H1 (cell line): Measurements from ENCODE around the gene CUTC. TPM values are rescaled to one million over a fixed set of nuclear protein-coding genes. Genes with fewer than 3 reads are reported as not detected.

ENCODE experiments used
- CTCF ChIA-PET: fragments of 300-600 bp; sonication (Branson Sonifier 250); formaldehyde crosslinking; loops from one replicate; lab custom pipeline; 2021; ENCODE audit not compliant: partially characterized antibody; lab: Charles Lee
- POLR2A ChIA-PET: fragments of 300-600 bp; sonication (Branson Sonifier 250); formaldehyde crosslinking; loops from one replicate; lab custom pipeline; 2021; ENCODE audit warnings: inconsistent platforms; ENCODE audit not compliant: partially characterized antibody; lab: Charles Lee
- DNase-seq, 2 experiments: peaks; one replicate each; pipeline versions ENCODE4 v3.0.0 to v3.0.0-alpha.2; 2010 to 2022; ENCODE audit warnings: low spot score in 2 of 2, low read depth in 1 of 2, mixed read lengths in 1 of 2
- FAIRE-seq: peaks from 2 replicates; lab custom pipeline; 2011; peaks lifted over from hg19 to GRCh38; lab: Jason Lieb, UNC
- H2AFZ ChIP-seq: 2 replicates; pipeline ENCODE4 v1.8.1; 2012; ENCODE audit warnings: low read length, inconsistent platforms
- H2AK5ac ChIP-seq: 2 replicates; pipeline ENCODE4 v1.6.1; 2013; ENCODE audit warnings: low read depth, low read length
- H2BK120ac ChIP-seq: replicated peaks from 2 replicates; pipeline ENCODE3; 2013; ENCODE audit warnings: low read depth, low read length, inconsistent platforms
- H2BK12ac ChIP-seq: 2 replicates; pipeline ENCODE4 v1.6.1; 2013; ENCODE audit warnings: low read depth, low read length
- H2BK15ac ChIP-seq: 2 replicates; pipeline ENCODE4 v1.6.1; 2013; ENCODE audit warnings: low read length
- H2BK20ac ChIP-seq: 2 replicates; pipeline ENCODE4 v1.6.1; 2013; ENCODE audit warnings: low read length
- H2BK5ac ChIP-seq: 2 replicates; pipeline ENCODE4 v1.6.1; 2013; ENCODE audit warnings: low read depth, low read length
- H3K14ac ChIP-seq: 2 replicates; pipeline ENCODE4 v1.6.1; 2013; ENCODE audit warnings: inconsistent platforms; ENCODE audit not compliant: insufficient read length
- H3K18ac ChIP-seq: 2 replicates; pipeline ENCODE4 v1.6.1; 2013; ENCODE audit warnings: low read length; ENCODE audit errors: extremely low read depth
- H3K23ac ChIP-seq: 2 replicates; pipeline ENCODE4 v1.6.1; 2013; ENCODE audit warnings: inconsistent platforms; ENCODE audit not compliant: insufficient read length
- H3K23me2 ChIP-seq: 2 replicates; pipeline ENCODE4 v1.6.1; 2013; ENCODE audit warnings: low read depth, low read length
- H3K27ac ChIP-seq: 2 replicates; pipeline ENCODE4 v1.6.1; 2011; ENCODE audit warnings: low read depth, low read length, inconsistent platforms
- H3K27me3 ChIP-seq, 4 experiments: replicated peaks in 1 of 4; 1 replicate in 1 of 4; 2 replicates in 3 of 4; pipeline versions ENCODE4 v1.6.1 to v1.8.1; 2011 to 2013; ENCODE audit warnings: low read length in 3 of 4, mild to moderate bottlenecking in 3 of 4, inconsistent platforms in 2 of 4, mixed read lengths in 2 of 4, moderate library complexity in 1 of 4; ENCODE audit not compliant: control insufficient read depth in 3 of 4, insufficient read depth in 3 of 4; ENCODE audit errors: extremely low read depth in 1 of 4
- H3K36me3 ChIP-seq, 4 experiments: 2 replicates each; pipeline versions ENCODE4 v1.6.1 to v1.8.1; 2011 to 2013; ENCODE audit warnings: mild to moderate bottlenecking in 4 of 4, low read length in 3 of 4, moderate library complexity in 2 of 4, control low read depth in 1 of 4, inconsistent platforms in 1 of 4; ENCODE audit not compliant: insufficient read depth in 4 of 4, control insufficient read depth in 2 of 4
- H3K4ac ChIP-seq: replicated peaks from 2 replicates; pipeline ENCODE3; 2013; ENCODE audit warnings: low read length, low read depth, mixed read lengths, inconsistent platforms; ENCODE audit not compliant: insufficient read length
- H3K4me1 ChIP-seq, 4 experiments: replicated peaks in 1 of 4; 1 replicate in 1 of 4; 2 replicates in 3 of 4; pipeline versions ENCODE4 v1.6.1 to v1.8.1; 2011 to 2013; ENCODE audit warnings: low read length in 3 of 4, inconsistent platforms in 2 of 4, mixed read lengths in 1 of 4; ENCODE audit not compliant: insufficient read depth in 4 of 4, control insufficient read depth in 3 of 4
- H3K4me2 ChIP-seq, 2 experiments: 2 replicates each; pipeline versions ENCODE4 v1.6.1 to v1.8.1; 2011 to 2013; ENCODE audit warnings: low read depth in 2 of 2, low read length in 2 of 2, control low read depth in 1 of 2, inconsistent platforms in 1 of 2, mild to moderate bottlenecking in 1 of 2; ENCODE audit not compliant: insufficient read depth in 1 of 2
- H3K4me3 ChIP-seq, 4 experiments: fragments of 200-600, 300-600 bp in 1 of 4; sonication (generic), shearing (Covaris generic), sonication (Bioruptor Twin) in 1 of 4; 2 replicates each; pipeline versions ENCODE4 v1.5.1 to v1.8.1; 2011 to 2016; ENCODE audit warnings: low read length in 4 of 4, low read depth in 3 of 4, control low read depth in 2 of 4, inconsistent platforms in 2 of 4, mild to moderate bottlenecking in 2 of 4, mixed read lengths in 1 of 4, moderate library complexity in 1 of 4; ENCODE audit not compliant: insufficient read depth in 2 of 4; ENCODE audit errors: extremely low read depth in 1 of 4
- H3K56ac ChIP-seq: replicated peaks from 2 replicates; pipeline ENCODE3; 2013; ENCODE audit warnings: low read depth, mild to moderate bottlenecking, mixed read lengths, low read length, inconsistent platforms; ENCODE audit not compliant: insufficient read length
- H3K79me1 ChIP-seq: 2 replicates; pipeline ENCODE4 v1.6.1; 2013; ENCODE audit warnings: low read depth, low read length, control low read depth
- H3K79me2 ChIP-seq, 2 experiments: 2 replicates each; pipeline versions ENCODE4 v1.6.1 to v1.8.1; 2012 to 2013; ENCODE audit warnings: low read length in 2 of 2, mild to moderate bottlenecking in 2 of 2, inconsistent platforms in 1 of 2; ENCODE audit not compliant: insufficient read depth in 2 of 2, control insufficient read depth in 1 of 2
- H3K9ac ChIP-seq, 4 experiments: replicated peaks in 1 of 4; 1 replicate in 1 of 4; 2 replicates in 3 of 4; pipeline versions ENCODE4 v1.6.1 to v1.8.1; 2011 to 2013; ENCODE audit warnings: low read depth in 3 of 4, low read length in 3 of 4, control low read depth in 2 of 4, mild to moderate bottlenecking in 2 of 4, moderate library complexity in 2 of 4, inconsistent platforms in 1 of 4; ENCODE audit errors: extremely low read depth in 1 of 4
- H3K9me3 ChIP-seq, 2 experiments: 2 replicates each; pipeline versions ENCODE4 v1.6.1 to v1.8.1; 2012 to 2013; ENCODE audit warnings: mild to moderate bottlenecking in 2 of 2, moderate library complexity in 2 of 2, control low read depth in 1 of 2, inconsistent platforms in 1 of 2, low read depth in 1 of 2, low read length in 1 of 2, mixed read lengths in 1 of 2; ENCODE audit not compliant: insufficient read depth in 2 of 2
- H4K20me1 ChIP-seq, 2 experiments: replicated peaks in 1 of 2; 2 replicates each; pipeline versions ENCODE3 to v1.8.1; 2011 to 2013; ENCODE audit warnings: inconsistent platforms in 2 of 2, low read length in 2 of 2, mild to moderate bottlenecking in 1 of 2; ENCODE audit not compliant: insufficient read depth in 2 of 2, control insufficient read depth in 1 of 2
- H4K5ac ChIP-seq: 2 replicates; pipeline ENCODE4 v1.6.1; 2013; ENCODE audit warnings: low read length, low read depth, mixed read lengths, inconsistent platforms; ENCODE audit not compliant: insufficient read length
- H4K8ac ChIP-seq: 2 replicates; pipeline ENCODE4 v1.8.0; 2013; ENCODE audit warnings: mild to moderate bottlenecking, moderate library complexity, low read length, inconsistent platforms; ENCODE audit not compliant: insufficient read depth; ENCODE audit errors: extremely low read depth
- H4K91ac ChIP-seq: replicated peaks from 2 replicates; pipeline ENCODE3; 2013; ENCODE audit warnings: low read length, mixed read lengths, inconsistent platforms; ENCODE audit not compliant: insufficient read length
- ASH2L ChIP-seq: fragments of 200-600, 300-600 bp; sonication (generic); IDR thresholded peaks from one replicate; pipeline ENCODE4 v1.7.1; 2017; ENCODE audit warnings: low read length
- CBX5 ChIP-seq: fragments of 300-800, 300-1000 bp; sonication (generic); IDR thresholded peaks from 2 replicates; pipeline ENCODE4 v1.7.1; 2016; ENCODE audit warnings: antibody characterized with exemption, low read length, low read depth
- CEBPB ChIP-seq: IDR thresholded peaks from 2 replicates; pipeline ENCODE4 v1.6.1; 2012; ENCODE audit warnings: low read depth, low read length
- CREB1 ChIP-seq: IDR thresholded peaks from 2 replicates; pipeline ENCODE4 v1.6.1; 2012; ENCODE audit warnings: inconsistent platforms
- EGR1 ChIP-seq: IDR thresholded peaks from 2 replicates; pipeline ENCODE4 v1.6.1; 2011; ENCODE audit warnings: low read depth, low read length, borderline replicate concordance
- FOSL1 ChIP-seq: IDR thresholded peaks from 2 replicates; pipeline ENCODE4 v1.6.1; 2011; ENCODE audit warnings: mild to moderate bottlenecking, low read depth, low read length, moderate library complexity; ENCODE audit not compliant: insufficient read depth
- GABPA ChIP-seq: IDR thresholded peaks from 2 replicates; pipeline ENCODE4 v1.6.1; 2011; ENCODE audit warnings: mild to moderate bottlenecking, low read length, moderate library complexity, borderline replicate concordance; ENCODE audit not compliant: insufficient read depth
- GTF2F1 ChIP-seq: IDR thresholded peaks from 2 replicates; pipeline ENCODE4 v1.6.1; 2012; ENCODE audit warnings: low read depth, low read length, improper control_type of control experiment, borderline replicate concordance
- RNF2 ChIP-seq: fragments of 200-900, 300-1000 bp; sonication (generic); IDR thresholded peaks from 2 replicates; pipeline ENCODE4 v1.7.1; 2016; ENCODE audit warnings: borderline replicate concordance, low read depth, mild to moderate bottlenecking, antibody characterized with exemption, low read length; ENCODE audit not compliant: poor library complexity, severe bottlenecking; ENCODE audit errors: missing control alignments
- SAP30 ChIP-seq: fragments of 300-600 bp; sonication (generic); IDR thresholded peaks from 2 replicates; pipeline ENCODE4 v1.7.1; 2012; ENCODE audit warnings: low read length, moderate library complexity, mild to moderate bottlenecking, inconsistent platforms; ENCODE audit not compliant: insufficient read depth, insufficient replicate concordance
- SRF ChIP-seq: IDR thresholded peaks from 2 replicates; pipeline ENCODE4 v1.6.1; 2011; ENCODE audit warnings: mild to moderate bottlenecking, low read depth, low read length, moderate library complexity
- whole genome bisulfite sequencing, 2 experiments: shearing (Covaris generic) in 1 of 2; methylation state at CpG; one replicate each; pipeline versions ENCODE4 v1.1.6 to v1.1.7; 2013 to 2015; ENCODE audit warnings: low lambda C conversion rate in 2 of 2, mixed read lengths in 2 of 2, inconsistent platforms in 1 of 2, low coverage in 1 of 2, missing lambda C conversion rate in 1 of 2; ENCODE audit not compliant: insufficient replicate concordance in 2 of 2, insufficient coverage in 1 of 2, insufficient read length in 1 of 2; ENCODE audit errors: extremely low coverage in 1 of 2, missing lambda C conversion rate in 1 of 2; 5-methylcytosine and 5-hydroxymethylcytosine counted together
- polyA plus RNA-seq, 7 experiments: library from polyadenylated mRNA; depleted of rRNA in 3 of 7; stranded (reverse) in 5 of 7; unstranded in 2 of 7; fragments of >200 nt in 5 of 7; fragments of 200-250 nt in 2 of 7; gene quantifications; 1 replicate in 5 of 7; 2 replicates in 1 of 7; 4 replicates in 1 of 7; pipeline versions ENCODE4 v1.2.1 to v1.2.3, GENCODE V29; 2011 to 2013; ENCODE audit warnings: missing spikeins in 2 of 7, mixed read lengths in 2 of 7
- total RNA-seq: library from RNA; stranded (reverse); fragmentation: NEBNext Ultra II Directional; extraction: Animal tissue kit (Norgen Biotek cat#: 25700); gene quantifications from 2 replicates; pipeline ENCODE4 v1.2.1, GENCODE V29; 2021
- TF ChIP-seq, protein P1 (sequence below): IDR thresholded peaks from 2 replicates; pipeline ENCODE4 v1.6.1; 2012; ENCODE audit warnings: inconsistent platforms

Gene CUTC
- total and polyA plus RNA-seq, 2 of the 8 experiments (the other 6 are each of a cell fraction or from before 2014, with no cell fraction given) = 25.3 to 25.6 TPM

DNA sequence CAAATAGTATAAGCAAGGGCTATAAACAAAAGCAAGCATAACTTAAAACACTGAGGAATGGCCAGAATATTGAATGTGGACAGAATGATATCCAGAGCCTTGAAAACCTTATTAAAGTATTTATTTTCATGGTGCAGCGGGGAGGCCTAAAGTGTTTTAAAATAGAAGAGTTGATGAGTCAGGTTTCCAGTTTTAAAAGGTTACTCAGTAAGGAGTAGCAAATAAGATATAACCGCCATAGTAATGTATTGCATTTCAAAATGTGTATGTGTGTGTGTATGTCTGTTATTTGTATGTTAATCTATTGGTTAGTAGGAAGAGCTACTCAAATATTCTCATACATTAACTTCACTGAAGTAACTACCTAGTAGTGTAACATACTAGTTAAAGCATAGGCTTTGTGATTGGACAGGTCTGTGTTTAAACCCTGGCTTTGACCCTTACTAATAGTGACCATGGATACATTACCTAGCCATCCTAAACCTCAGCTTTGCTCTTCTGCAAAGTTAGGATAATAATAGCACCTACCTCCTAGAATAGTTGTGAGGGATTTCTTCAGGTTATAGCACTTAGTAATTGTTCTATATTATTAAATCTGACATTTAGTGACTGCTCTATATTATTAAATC lies 16.9 kb downstream of the CUTC start:
- Histone ChIP-seq H2BK120ac (no peak overlapping the region), H3K79me2 (no peaks in the 10 kb centered on the region), H2BK15ac (no peak overlapping the region), H4K5ac (no peak overlapping the region), H2AK5ac (no peak overlapping the region), H4K20me1 (no peaks in the 10 kb centered on the region), H2BK5ac (no peak overlapping the region), H3K4me2 (no peak overlapping the region), H3K23me2 (no peaks in the 10 kb centered on the region), H3K27me3 (peaks cover 0 to 1% (median 0%) of the 10 kb centered on the region in 4 experiments; a peak in 1 of 7 replicates), H3K4ac (no peak overlapping the region), H2AFZ (no peak overlapping the region), H3K27ac (no peak overlapping the region), H2BK20ac (no peak overlapping the region), H3K9me3 (no peaks in the 10 kb centered on the region), H3K56ac (no peak overlapping the region), H3K36me3 (peaks cover 11 to 65% (median 28%) of the 10 kb centered on the region in 4 experiments), H3K4me3 (no peak overlapping the region), H3K9ac (no peak overlapping the region), H3K18ac (no peak overlapping the region), H4K8ac (no peak overlapping the region), H4K91ac (no peak overlapping the region), H3K14ac (no peak overlapping the region), H2BK12ac (no peak overlapping the region), H3K79me1 (peaks cover 3% of the 10 kb centered on the region; the same call in 1 of the 2 replicates), H3K23ac (no peak overlapping the region), H3K4me1 (no peaks in the 10 kb centered on the region)
- CTCF ChIA-PET = no interaction called here
- 87% methylated on average over 2 of the region's 2 CpGs; no CpG with 5 or more reads in 1 of the 2 experiments for WGBS, 2 experiments
- FAIRE-seq (no peak), DNase-seq (no peak)
- POLR2A ChIA-PET = no interaction called here
- TF ChIP-seq SAP30 (no peak), GTF2F1 (no peak), EGR1 (no peak), CBX5 (no peak), CEBPB (no peak), RNF2 (no peak), SRF (no peak), GABPA (no peak), FOSL1 (no peak), CREB1 (no peak), ASH2L (no peak)
- TF ChIP-seq, protein P1, sequence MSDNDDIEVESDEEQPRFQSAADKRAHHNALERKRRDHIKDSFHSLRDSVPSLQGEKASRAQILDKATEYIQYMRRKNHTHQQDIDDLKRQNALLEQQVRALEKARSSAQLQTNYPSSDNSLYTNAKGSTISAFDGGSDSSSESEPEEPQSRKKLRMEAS = no peak
